Measurements from ENCODE around the gene GCGR.
"Not testable (repeated sequence)": the region's sequence is repeated elsewhere in the genome, so short reads cannot be mapped to it uniquely, and the experiment has no call there.

Gene GCGR

DNA sequence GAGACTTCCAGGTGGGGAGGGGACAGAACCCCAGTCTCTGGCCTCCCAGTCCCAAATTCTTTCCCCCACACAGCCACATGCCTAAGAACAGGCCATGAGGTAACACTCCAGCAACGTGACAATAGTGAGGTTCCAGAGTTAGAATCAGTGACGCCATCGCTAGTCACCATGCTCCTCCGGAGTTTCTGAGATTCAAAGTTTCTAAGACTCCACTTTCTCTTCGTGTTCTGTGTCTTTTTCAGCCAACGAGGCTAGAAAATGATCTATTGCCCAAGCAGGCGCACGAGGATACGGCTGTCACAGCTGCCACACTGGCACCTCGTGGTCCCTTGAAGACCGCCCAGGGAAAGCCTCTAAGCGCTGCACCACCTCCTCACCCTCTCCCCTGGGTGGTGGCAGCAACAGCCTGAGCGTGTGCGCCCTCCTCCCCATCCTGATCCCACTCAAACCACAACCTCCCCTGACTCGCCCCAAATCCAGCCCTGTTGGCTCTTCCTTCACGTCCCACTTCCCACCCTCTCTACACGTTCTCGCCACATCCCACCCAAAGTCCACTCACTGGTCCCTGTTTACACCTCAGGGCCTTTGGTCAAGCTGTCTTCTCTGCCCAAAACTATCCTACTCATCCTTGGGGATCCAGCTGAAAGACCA, 28.1 kb downstream of the GCGR start:
- DNase-seq (ENCODE audit: low read depth), result peak; percentile 86

DNA sequence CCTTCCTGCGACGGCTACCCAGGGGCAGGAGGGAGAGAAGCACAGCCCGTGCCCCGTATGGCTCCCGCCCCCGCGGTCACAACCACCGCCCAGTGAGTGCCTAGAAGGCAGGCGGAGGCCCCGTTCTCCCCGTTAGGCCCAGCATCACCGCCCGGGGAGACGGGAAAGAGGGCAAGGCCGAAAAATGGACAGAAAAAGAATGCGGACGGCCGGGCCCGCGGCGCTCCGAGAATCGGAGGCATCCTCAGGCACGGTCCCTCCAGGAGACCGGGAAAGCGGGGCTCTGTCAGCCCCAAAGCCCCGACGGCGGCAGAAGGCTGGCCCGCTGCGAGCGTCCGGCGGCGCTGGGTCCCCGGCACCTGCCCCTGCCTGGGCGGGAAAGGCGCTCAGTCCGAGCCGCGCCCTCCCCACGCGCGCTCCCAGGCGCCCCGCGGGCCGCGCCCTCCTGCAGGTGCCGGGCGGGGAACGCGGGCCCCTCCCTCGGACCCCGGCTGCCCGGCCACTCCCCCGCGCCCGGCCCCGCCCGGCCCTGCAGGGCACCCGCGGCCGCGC, 28.7 kb downstream of the GCGR start:
- DNase-seq (ENCODE audit: low read depth), result peak; percentile 56

- DNase-seq (ENCODE audit: low read depth), result peak; percentile 98
Measured at GRCh38 chr17:81833160-81833920, 29.4 kb downstream of the GCGR start, which contains the start of gene MCRIP1. MCRIP1 (minus strand) TSS chr17:81833291; CDS start chr17:81824506, 8,785 bp downstream.

DNA sequence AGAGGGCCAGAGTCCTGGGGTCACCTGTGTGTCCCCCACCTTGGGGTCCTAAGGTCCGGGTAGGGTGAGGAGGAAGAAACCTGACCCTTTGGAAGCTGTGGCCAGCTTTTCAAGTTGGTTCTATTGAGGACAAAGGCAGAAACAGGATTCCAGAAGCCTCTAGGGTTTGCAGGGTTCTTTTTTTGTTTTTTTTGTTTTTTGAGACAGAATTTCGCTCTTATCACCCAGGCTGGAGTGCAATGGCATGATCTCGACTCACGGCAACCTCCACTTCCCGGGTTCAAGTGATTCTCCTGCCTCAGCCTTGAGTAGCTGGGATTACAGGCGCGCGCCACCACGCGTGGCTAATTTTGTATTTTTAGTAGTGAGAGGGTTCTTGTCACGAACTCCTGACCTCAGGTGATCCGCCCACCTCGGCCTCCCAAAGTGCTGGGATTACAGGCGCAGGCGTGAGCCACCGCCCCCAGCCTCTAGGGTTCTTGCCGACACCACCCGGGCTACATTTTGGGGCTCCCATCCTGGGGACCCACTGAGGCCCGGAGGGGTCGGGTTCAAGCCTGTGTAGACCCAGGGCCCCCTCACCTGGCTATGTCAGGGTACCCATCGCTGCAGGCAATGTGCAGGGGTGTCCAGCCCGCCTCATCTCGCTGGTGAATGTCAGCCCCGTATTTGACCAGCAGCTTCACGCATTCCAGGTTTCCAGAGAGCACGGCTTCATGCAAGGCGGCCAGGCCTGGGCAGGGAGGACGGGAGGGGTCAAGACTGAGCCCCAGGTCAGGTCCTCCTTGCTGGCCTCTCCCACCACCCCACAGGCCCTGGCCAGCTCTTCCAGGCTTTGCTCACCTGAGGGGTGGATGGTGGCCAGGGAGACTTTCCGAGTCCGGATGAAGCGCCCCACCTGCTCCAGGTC, 30.2 kb downstream of the GCGR start:
- no peak for DNase-seq (ENCODE audit: low read depth)

GRCh38 chr17:81834831-81835267, 30.9 kb downstream of the GCGR start, which contains the start of gene PPP1R27:
PPP1R27 (minus strand) TSS chr17:81835050; CDS start chr17:81834953, 97 bp downstream.
- no peak for DNase-seq (ENCODE audit: low read depth)

DNA sequence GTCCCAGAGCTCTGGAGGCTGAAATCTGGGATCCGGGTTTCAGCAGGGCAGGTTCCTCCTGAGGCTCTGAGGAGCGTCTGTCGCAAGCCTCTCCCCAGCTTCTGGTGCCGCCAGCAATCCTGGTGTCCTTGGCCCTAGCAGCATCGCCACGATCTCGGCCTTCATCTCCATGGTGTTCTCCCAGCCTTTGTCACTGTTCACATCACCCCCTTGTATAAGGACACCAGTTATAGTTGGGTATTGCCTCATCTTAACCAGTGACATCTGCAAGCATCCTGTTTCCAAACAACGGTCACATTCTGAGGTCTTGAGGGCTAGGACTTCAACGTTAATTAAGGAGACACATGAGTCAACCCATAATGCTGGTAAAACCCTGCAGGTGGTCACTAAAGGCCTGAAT, 33.7 kb downstream of the GCGR start:
- no peak for DNase-seq (ENCODE audit: low read depth)

DNA sequence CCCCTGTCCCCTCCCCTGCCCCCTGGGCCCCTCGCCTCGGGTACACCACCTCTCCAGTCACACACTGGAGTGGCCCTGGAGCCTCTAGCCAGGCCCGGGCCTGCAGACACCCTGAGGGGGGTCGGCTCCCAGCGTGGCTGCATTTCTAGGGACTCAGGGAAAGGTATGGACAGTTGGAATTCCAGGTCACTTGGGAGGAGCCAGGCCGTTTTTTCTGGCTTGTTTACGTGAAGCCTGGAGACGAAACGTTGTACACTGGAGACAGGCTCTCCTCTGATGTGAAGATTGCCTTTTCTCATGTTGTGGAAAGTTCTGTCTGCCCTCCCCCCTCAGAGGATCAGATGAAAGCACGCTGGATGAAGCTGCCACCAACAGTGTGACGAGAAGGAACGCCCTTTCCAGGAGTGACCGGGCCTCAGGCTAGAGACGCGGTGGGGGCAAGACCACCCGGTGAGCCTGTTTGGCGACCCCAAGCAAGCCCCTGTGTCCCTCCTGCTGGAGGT, 34.9 kb downstream of the GCGR start:
- no peak for DNase-seq (ENCODE audit: low read depth)

DNA sequence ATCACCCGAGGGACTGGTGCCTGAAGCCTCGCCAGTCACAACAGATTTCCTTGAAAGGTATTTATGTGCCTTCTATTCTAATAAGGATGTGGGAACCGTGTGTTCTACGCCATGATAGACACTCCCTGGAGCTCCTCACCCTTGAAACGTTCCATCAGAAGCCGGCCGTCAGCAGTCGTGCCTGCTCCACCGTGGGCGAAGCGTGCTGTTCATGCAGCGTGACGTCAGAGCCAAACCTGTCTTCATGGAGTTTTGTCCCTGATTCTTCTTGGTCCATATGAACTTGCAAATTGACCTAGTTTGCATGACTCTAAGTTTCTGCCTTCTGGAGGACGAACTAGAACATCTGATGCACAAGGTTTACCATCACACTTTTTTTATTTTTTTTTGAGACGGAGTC, 35.4 kb downstream of the GCGR start:
- no peak for DNase-seq (ENCODE audit: low read depth)

GRCh38 chr17:81840059-81840458, 36.1 kb downstream of the GCGR start:
- not testable (repeated sequence) for DNase-seq (ENCODE audit: low read depth)

GRCh38 chr17:81840826-81841778, 37.2 kb downstream of the GCGR start:
- DNase-seq (ENCODE audit: low read depth), result no peak

DNA sequence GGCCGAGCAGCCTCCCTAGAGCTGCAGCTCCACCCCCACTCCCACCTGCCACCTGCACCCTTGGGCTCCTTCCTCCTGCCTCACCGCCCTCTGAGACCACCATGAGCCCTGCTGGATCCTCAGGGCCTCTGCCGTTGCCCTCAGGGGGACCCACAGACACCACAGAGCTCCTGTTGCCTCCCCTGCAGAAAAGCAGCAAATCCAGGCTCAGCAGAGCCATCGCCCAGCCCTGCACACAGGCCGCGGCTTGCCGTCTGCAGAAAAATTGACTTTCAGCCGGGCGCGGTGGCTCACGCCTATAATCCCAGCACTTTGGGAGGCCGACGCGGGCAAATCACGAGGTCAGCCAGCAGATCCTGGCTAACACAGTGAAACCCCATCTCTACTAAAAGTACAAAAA, 37.9 kb downstream of the GCGR start:
- no peak for DNase-seq (ENCODE audit: low read depth)

DNA sequence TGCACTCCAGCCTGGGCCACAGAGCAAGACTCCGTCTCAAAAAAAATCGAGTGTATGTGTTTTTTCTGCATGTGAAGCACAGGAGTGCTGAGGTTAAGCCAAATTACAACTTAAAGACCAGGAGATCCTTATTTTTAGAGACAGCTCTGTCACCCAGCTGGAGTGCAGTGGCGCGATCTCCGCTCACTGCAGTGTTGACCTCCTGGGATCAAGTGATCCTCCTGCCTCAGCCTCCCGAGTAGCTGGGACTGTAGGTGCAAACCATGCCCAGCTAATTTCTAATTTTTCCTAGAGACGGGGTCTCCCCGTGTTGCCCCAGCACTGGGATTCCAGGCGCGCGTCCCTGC, 38.4 kb downstream of the GCGR start:
- no peak for DNase-seq (ENCODE audit: low read depth)

DNA sequence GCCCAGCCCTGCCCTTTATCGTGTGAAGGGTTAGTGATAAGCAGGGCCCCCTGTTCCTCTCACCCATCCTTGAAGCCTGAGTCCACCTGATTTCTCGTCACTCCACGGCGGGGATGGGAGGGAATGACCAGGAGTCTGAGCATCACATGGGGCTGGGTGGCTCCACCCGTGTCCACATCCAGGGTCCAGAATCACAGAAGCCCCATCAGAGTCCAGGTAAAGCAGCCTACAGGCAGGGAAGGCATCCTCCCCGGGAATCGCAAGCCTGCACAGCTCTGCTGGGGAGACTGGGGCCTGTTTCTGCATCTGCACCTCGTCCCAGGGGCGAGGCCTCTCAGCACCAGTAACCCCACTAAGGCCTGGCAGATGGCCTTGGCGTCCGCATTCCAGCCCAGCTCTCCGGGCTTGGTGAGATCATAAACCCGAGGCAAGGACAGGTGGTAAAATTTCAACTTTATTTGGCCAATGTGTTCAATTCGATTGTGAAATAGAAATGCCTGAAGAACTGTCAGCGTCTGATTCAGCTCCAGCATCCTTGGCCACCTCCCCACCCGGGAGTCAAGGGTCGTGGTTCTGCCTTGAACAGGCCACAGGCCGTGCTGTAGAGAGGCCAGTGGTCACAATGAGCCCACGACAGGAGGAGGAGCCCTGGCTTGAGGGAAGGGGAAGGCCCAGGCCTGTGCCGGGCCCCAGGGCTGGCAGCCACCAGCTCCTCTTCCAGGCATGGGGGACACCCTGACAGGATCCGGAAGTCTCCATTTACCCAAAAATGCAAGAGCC, 39.0 kb downstream of the GCGR start:
- DNase-seq (ENCODE audit: low read depth), result peak; percentile 46

DNA sequence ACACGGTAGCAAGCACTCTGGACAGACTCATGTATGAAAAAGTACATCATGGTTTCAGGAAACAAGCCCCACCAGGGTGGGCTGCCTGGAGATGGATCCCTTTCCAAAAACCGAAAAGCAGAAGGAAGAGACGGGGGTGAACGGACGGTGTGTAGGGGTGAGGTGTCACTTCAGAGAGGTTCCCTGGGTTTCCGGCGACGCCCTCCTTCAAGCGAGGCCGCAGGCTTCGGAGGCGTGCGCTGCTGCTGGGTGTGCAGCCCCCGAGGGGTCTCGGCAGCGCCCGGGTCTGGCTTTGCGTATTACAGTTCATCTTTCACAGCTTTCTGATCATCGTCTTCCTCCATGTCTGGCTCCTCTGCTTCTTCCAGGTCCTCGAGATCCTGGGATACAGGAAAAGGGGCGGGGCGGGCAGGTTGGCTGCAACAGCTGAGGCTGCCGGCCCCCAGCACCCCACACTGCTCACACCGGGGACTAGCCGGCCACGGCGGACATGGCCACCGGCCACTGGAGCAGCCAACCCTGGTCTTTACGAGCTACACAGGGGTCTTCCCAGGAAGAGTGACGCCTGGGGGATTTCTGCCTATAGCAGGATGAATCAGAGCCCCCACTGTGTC, 39.9 kb downstream of the GCGR start:
- no peak for DNase-seq (ENCODE audit: low read depth)

DNA sequence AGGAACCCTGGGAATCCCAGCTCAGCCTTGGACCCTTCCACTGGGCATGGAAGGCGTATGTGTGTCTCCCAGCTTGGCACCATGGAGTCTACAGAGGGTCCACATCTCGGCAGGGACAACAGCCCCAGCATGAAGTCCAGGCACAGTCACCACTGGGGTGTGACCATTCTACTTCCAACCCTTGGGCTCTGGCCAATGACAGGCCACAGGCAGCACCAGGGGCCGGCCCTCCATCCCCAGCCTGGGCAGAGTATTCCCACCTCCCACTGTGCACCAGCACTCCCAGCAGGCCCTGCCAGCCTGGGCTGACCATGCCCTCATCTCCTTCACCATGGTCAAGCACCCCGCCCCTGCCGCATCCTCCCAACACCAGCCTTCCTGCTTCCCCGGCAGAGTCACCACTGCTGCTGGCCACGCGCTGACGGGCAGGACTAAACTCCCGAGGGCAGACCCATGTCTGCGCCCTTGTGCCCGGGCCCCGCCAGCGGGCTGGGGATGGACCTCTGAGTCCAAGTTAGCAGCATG, 40.4 kb downstream of the GCGR start:
- no peak for DNase-seq (ENCODE audit: low read depth)

DNA sequence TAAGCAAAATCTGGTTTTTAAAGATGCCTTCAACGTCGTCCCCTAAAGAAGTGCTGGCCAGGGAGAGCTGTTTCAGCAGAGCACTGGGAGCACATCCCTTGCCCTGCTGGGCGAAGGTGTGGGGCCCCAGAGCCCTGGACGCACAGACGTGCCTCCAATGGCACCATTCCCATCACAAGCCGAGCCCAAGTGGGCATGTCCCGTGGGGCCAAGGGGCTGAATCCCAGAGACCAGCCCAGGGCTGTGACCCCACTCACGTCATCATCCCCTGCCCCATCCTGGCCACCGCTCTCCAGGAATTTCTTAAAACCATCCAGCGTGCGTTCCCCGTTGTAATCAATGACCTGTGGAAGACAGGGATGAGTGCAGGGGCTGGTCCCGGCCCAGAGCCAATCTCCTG, 40.9 kb downstream of the GCGR start:
- no peak for DNase-seq (ENCODE audit: low read depth)

- no peak for DNase-seq (ENCODE audit: low read depth)
Measured at GRCh38 chr17:81845361-81845760, 41.4 kb downstream of the GCGR start.

DNA sequence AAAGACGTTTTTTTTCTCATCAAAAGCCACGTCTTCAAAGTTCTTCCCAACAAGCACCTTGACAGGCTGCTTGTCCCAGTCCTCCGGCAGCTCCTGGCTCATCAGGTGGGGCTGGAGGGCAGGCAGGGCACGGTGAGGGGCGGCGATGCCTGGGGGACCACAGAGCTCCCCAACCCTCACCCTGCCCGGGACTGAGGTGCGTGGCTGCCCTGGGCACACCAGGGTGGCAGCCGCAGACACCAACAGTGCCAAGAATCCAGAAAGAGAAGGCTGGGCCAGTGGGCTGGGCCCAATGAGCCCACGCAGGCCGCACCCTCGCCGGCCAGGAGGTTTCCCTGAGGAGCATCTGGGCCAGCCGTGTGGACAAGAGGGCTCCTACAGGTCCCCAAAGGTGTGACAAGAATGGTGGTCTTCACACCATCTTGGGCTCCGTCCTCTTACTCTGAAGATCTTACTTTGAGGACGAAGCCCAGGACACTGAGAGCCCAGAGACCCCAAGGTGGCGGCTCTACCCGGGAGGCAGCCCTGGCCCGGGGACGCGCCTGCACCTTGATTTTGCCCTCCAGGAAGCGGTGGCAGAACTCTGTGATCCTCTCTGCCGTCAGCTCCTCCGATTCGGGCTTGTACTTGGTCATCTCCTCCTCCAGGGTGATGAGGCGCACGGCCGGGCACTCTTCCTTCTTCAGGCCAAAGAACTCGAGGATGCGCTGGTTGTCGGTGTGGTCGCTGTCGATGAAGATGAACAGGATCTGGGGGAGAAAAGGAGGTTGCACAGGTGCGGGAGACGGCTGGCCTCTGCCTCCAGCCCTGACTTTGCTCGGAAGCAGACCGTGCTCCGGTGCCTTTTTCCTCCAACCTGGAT, 42.2 kb downstream of the GCGR start:
- DNase-seq (ENCODE audit: low read depth), result no peak

All from ELR (cell line).